Neural cell (in vitro differentiated cells): ENCODE results near the gene SLC6A20. TPM values are rescaled to one million over a fixed set of nuclear protein-coding genes. Genes with fewer than 3 reads are reported as not detected.
"Not testable (repeated sequence)": the region's sequence is repeated elsewhere in the genome, so short reads cannot be mapped to it uniquely, and the experiment has no call there.

Source experiments
- H2AFZ ChIP-seq: fragments of 200-600, 300-800 bp; sonication (generic), shearing (Covaris generic); 2 replicates; pipeline ENCODE4 v1.6.0; 2014; ENCODE audit warnings: low read depth, mild to moderate bottlenecking, antibody characterized with exemption, low read length, moderate library complexity
- H3F3A ChIP-seq: fragments of 200-600 bp; shearing (Covaris generic); 2 replicates; pipeline ENCODE4 v1.6.1; 2016; ENCODE audit warnings: mild to moderate bottlenecking, moderate library complexity, mixed read lengths, antibody characterized with exemption, low read length; ENCODE audit not compliant: insufficient read depth, poor library complexity, severe bottlenecking
- H3K27ac ChIP-seq: fragments of 200-600, 300-800 bp; sonication (generic), shearing (Covaris generic); 2 replicates; pipeline ENCODE4 v1.5.1; 2014; ENCODE audit warnings: mild to moderate bottlenecking, low read length, moderate library complexity
- H3K27me3 ChIP-seq: fragments of 300-800, 200-600 bp; sonication (generic), shearing (Covaris generic); 2 replicates; pipeline ENCODE4 v1.6.0; 2014; ENCODE audit warnings: mild to moderate bottlenecking, low read depth, low read length, moderate library complexity; ENCODE audit not compliant: insufficient read depth
- H3K36me3 ChIP-seq: fragments of 300-800, 200-600 bp; sonication (generic), shearing (Covaris generic); 2 replicates; pipeline ENCODE4 v1.5.1; 2014; ENCODE audit warnings: mild to moderate bottlenecking, antibody characterized with exemption, low read length, moderate library complexity; ENCODE audit not compliant: insufficient read depth
- H3K4me2 ChIP-seq: fragments of 300-800, 200-600 bp; sonication (generic), shearing (Covaris generic); 2 replicates; pipeline ENCODE4 v1.6.0; 2014; ENCODE audit warnings: mild to moderate bottlenecking, low read length
- H3K4me3 ChIP-seq: fragments of 300-800, 200-600 bp; sonication (generic), shearing (Covaris generic); 2 replicates; pipeline ENCODE4 v1.5.1; 2014; ENCODE audit warnings: mild to moderate bottlenecking, low read length, moderate library complexity
- H3K79me2 ChIP-seq: fragments of 200-600 bp; shearing (Covaris generic); replicated peaks from 2 replicates; pipeline ENCODE4 v1.6.0; 2014; ENCODE audit warnings: mild to moderate bottlenecking, low read length, moderate library complexity; ENCODE audit not compliant: insufficient read depth
- H3K9ac ChIP-seq: fragments of 300-800, 200-600 bp; sonication (generic), shearing (Covaris generic); 2 replicates; pipeline ENCODE4 v1.6.1; 2016; ENCODE audit warnings: mild to moderate bottlenecking, low read length, mixed read lengths
- H3K9me2 ChIP-seq: fragments of 200-600 bp; shearing (Covaris generic); 2 replicates; pipeline ENCODE4 v1.6.1; 2016; ENCODE audit warnings: mild to moderate bottlenecking, low read length, mixed read lengths; ENCODE audit not compliant: insufficient read depth
- H3K9me3 ChIP-seq: fragments of 200-600, 300-800 bp; sonication (generic), shearing (Covaris generic); 2 replicates; pipeline ENCODE4 v1.6.1; 2016; ENCODE audit warnings: mild to moderate bottlenecking, mixed run types, low read length, moderate library complexity, mixed read lengths
- H4K20me1 ChIP-seq: fragments of 200-600 bp; shearing (Covaris generic); 2 replicates; pipeline ENCODE4 v1.6.1; 2016; ENCODE audit warnings: mild to moderate bottlenecking, mixed run types; ENCODE audit not compliant: insufficient read depth
- EP300 ChIP-seq: fragments of 450-650 bp; conservative IDR thresholded peaks from 2 replicates; pipeline ENCODE4 v1.6.1; 2014; ENCODE audit warnings: antibody characterized with exemption, mild to moderate bottlenecking, moderate library complexity; ENCODE audit not compliant: poor library complexity, severe bottlenecking
- EZH2 ChIP-seq: fragments of 200-600, 300-800 bp; shearing (Covaris generic), sonication (generic); IDR thresholded peaks from 2 replicates; pipeline ENCODE4 v1.6.1; 2014; ENCODE audit warnings: antibody characterized with exemption, low read length, borderline replicate concordance, mild to moderate bottlenecking; ENCODE audit not compliant: insufficient read depth, poor library complexity, severe bottlenecking
- MXI1 ChIP-seq: fragments of 450-650 bp; conservative IDR thresholded peaks from 2 replicates; pipeline ENCODE4 v1.6.1; 2014; ENCODE audit warnings: antibody characterized with exemption, mild to moderate bottlenecking; ENCODE audit not compliant: poor library complexity, severe bottlenecking
- POLR2AphosphoS5 ChIP-seq: IDR thresholded peaks from 2 replicates; pipeline ENCODE4 v1.6.1; 2012
- RAD21 ChIP-seq: fragments of 450-650 bp; conservative IDR thresholded peaks from 2 replicates; pipeline ENCODE4 v1.6.1; 2014; ENCODE audit warnings: antibody characterized with exemption, mild to moderate bottlenecking, moderate library complexity
- SMC3 ChIP-seq: fragments of 450-650 bp; conservative IDR thresholded peaks from 2 replicates; pipeline ENCODE4 v1.6.1; 2014; ENCODE audit warnings: antibody characterized with exemption, mild to moderate bottlenecking, moderate library complexity; ENCODE audit not compliant: poor library complexity
- TAF1 ChIP-seq: IDR thresholded peaks from 2 replicates; pipeline ENCODE4 v1.6.1; 2012; ENCODE audit warnings: low read depth
- polyA plus RNA-seq: library from polyadenylated mRNA; depleted of rRNA; stranded (reverse); fragments of >200 nt; gene quantifications from 2 replicates; pipeline ENCODE4 v1.2.3, GENCODE V29; 2014
- TF ChIP-seq, protein P1 (sequence below): IDR thresholded peaks from 2 replicates; pipeline ENCODE4 v1.6.1; 2012; ENCODE audit warnings: borderline replicate concordance
- TF ChIP-seq, protein P2 (sequence below): fragments of 450-650 bp; IDR thresholded peaks from 2 replicates; pipeline ENCODE4 v1.5.1; 2014; ENCODE audit warnings: antibody characterized with exemption, mild to moderate bottlenecking, moderate library complexity; ENCODE audit not compliant: poor library complexity, severe bottlenecking

SLC6A20 gene
- polyA plus RNA-seq, 1 donor from 2014 or later = not detected

DNA sequence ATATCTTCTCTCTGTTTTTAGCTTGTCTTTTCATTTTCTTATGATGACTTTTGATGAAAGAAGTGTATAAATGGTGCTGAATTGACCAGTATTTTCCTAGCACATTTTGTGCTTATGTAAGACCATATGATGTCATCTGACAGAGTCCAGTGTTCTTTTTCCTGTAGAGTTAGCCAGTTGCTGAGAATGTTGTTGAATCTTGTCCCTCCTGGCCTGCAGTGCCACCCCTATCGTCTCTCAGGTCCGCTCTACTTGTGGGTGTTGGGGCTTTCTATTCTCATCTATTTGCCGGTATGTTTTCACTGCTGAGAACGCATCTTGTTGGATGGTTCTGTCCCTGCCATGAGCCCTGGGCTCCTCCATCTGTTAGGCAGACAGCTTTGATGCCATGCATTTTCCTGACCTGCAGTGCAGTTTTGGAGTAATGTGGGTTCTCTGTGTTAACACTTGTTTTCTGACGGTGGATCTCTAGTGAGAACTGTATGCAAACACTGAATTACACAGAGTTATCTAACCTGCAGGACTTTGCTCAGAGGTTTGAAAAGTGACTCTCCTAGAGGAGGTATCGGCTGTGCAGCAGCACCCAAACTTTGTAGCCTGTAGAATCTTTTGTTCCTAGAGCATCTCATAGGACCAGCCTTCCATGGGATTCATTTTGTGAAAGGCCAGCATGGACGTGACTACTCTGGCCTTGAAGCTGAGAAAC is 44.6 kb downstream of the SLC6A20 start:
- H3K4me2 ChIP-seq = no peak overlapping the region
- H3K9me2 ChIP-seq = no peaks in the 10 kb centered on the region
- H4K20me1 ChIP-seq = no peaks in the 10 kb centered on the region
- H3K27ac ChIP-seq = no peak overlapping the region
- no peaks in the 10 kb centered on the region for H3K79me2 ChIP-seq
- H2AFZ ChIP-seq = no peak overlapping the region
- peaks cover 8% of the 10 kb centered on the region for H3K36me3 ChIP-seq
- no peaks in the 10 kb centered on the region for H3F3A ChIP-seq
- H3K4me3 ChIP-seq = no peak overlapping the region
- no peaks in the 10 kb centered on the region for H3K27me3 ChIP-seq
- no peaks in the 10 kb centered on the region for H3K9me3 ChIP-seq
- TF ChIP-seq POLR2AphosphoS5 (no peak), EZH2 (no peak), EP300 (no peak), TAF1 (no peak), MXI1 (no peak), RAD21 (no peak), SMC3 (no peak)
- TF ChIP-seq, protein P1, sequence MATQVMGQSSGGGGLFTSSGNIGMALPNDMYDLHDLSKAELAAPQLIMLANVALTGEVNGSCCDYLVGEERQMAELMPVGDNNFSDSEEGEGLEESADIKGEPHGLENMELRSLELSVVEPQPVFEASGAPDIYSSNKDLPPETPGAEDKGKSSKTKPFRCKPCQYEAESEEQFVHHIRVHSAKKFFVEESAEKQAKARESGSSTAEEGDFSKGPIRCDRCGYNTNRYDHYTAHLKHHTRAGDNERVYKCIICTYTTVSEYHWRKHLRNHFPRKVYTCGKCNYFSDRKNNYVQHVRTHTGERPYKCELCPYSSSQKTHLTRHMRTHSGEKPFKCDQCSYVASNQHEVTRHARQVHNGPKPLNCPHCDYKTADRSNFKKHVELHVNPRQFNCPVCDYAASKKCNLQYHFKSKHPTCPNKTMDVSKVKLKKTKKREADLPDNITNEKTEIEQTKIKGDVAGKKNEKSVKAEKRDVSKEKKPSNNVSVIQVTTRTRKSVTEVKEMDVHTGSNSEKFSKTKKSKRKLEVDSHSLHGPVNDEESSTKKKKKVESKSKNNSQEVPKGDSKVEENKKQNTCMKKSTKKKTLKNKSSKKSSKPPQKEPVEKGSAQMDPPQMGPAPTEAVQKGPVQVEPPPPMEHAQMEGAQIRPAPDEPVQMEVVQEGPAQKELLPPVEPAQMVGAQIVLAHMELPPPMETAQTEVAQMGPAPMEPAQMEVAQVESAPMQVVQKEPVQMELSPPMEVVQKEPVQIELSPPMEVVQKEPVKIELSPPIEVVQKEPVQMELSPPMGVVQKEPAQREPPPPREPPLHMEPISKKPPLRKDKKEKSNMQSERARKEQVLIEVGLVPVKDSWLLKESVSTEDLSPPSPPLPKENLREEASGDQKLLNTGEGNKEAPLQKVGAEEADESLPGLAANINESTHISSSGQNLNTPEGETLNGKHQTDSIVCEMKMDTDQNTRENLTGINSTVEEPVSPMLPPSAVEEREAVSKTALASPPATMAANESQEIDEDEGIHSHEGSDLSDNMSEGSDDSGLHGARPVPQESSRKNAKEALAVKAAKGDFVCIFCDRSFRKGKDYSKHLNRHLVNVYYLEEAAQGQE = no peak
- TF ChIP-seq, protein P2, sequence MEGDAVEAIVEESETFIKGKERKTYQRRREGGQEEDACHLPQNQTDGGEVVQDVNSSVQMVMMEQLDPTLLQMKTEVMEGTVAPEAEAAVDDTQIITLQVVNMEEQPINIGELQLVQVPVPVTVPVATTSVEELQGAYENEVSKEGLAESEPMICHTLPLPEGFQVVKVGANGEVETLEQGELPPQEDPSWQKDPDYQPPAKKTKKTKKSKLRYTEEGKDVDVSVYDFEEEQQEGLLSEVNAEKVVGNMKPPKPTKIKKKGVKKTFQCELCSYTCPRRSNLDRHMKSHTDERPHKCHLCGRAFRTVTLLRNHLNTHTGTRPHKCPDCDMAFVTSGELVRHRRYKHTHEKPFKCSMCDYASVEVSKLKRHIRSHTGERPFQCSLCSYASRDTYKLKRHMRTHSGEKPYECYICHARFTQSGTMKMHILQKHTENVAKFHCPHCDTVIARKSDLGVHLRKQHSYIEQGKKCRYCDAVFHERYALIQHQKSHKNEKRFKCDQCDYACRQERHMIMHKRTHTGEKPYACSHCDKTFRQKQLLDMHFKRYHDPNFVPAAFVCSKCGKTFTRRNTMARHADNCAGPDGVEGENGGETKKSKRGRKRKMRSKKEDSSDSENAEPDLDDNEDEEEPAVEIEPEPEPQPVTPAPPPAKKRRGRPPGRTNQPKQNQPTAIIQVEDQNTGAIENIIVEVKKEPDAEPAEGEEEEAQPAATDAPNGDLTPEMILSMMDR = no peak
- H3K9ac ChIP-seq = no peak overlapping the region

DNA sequence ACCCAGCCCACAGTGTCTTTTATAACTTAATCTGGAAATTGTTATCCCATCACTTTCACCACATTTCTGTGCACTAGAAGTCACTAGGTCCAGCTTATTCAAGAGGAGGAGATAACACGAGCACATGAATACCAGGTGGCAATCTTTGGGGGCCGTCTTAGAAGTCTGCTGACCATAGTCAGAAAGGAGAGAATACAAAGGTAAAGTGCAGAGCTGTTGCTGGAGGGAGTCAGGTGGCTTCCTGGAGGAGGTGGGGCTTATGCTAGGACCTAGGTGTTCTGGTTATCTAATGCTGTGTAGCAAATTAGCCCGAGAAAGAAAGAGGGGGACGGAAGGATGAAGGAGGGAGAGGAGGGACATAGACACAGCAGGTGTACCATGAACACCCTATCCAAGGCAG is 46.5 kb downstream of the SLC6A20 start:
- Histone ChIP-seq H3K79me2 (no peaks in the 10 kb centered on the region), H3K27ac (no peak overlapping the region), H3K9ac (no peak overlapping the region), H3K4me2 (no peak overlapping the region), H2AFZ (no peak overlapping the region), H3K9me2 (no peaks in the 10 kb centered on the region), H4K20me1 (no peaks in the 10 kb centered on the region), H3F3A (no peaks in the 10 kb centered on the region), H3K36me3 (peaks cover 8% of the 10 kb centered on the region), H3K4me3 (no peak overlapping the region), H3K27me3 (no peaks in the 10 kb centered on the region), H3K9me3 (no peaks in the 10 kb centered on the region)
- TF ChIP-seq EP300 (no peak), RAD21 (no peak), POLR2AphosphoS5 (no peak), SMC3 (no peak), TAF1 (no peak), EZH2 (no peak), MXI1 (no peak)
- TF ChIP-seq, protein P1 = no peak
- TF ChIP-seq, protein P2 = no peak

DNA sequence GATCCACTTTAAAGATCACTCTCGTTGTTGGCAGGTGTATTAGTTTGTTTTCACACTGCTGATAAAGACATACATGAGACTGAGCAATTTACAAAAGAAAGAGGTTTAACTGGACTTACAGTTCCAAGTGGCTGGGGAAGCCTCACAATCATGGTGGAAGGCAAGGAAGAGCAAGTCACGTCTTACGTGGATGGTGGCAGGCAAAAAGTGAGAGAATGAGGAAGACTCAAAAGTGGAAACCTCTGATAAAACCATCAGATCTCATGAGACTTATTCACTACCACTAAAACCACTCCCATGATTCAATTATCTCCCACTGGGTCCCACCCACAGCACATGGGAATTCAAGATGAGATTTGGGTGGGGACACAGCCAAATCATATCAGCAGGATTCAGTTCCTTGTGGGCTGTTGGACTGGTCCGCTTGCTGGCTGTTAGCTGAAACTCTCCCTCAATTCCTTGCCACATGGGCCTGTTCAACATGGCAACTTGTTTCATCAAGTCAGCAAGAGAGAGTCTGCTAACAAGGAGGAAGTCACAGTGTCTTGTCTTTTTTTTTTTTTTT is 47.2 kb downstream of the SLC6A20 start:
- not testable (repeated sequence) for H4K20me1 ChIP-seq, H2AFZ ChIP-seq, H3F3A ChIP-seq, H3K9ac ChIP-seq, H3K9me2 ChIP-seq, H3K4me3 ChIP-seq, H3K4me2 ChIP-seq, H3K9me3 ChIP-seq, H3K27me3 ChIP-seq, H3K79me2 ChIP-seq, H3K36me3 ChIP-seq, H3K27ac ChIP-seq
